Esophagus muscularis mucosa (tissue), 3 donors: Measurements from ENCODE around the gene PRDX6.

Source experiments
- POLR2A ChIP-seq: fragments of 450-650 bp; IDR thresholded peaks from one replicate; pipeline ENCODE4 v1.6.1; 2017; ENCODE audit warnings: antibody characterized with exemption, moderate library complexity, mild to moderate bottlenecking, low read depth
- POLR2AphosphoS5 ChIP-seq, 2 donors: sonication (generic); formaldehyde crosslinking; IDR thresholded peaks; one replicate each; pipeline ENCODE4 v1.6.1; 2017; ENCODE audit warnings: antibody characterized with exemption in 2 of 2
- TF ChIP-seq, protein P1 (sequence below), 3 experiments: fragments of 200-600 bp in 2 of 3; fragments of 450-650 bp in 1 of 3; sonication (generic) in 2 of 3; IDR thresholded peaks; one replicate each; pipeline ENCODE4 v1.5.1; 2017 to 2019; ENCODE audit warnings: antibody characterized with exemption in 3 of 3, mild to moderate bottlenecking in 2 of 3, moderate library complexity in 1 of 3

GRCh38 chr1:173475564-173476196 is 1.5 kb upstream of the PRDX6 start:
- TF ChIP-seq, protein P1, sequence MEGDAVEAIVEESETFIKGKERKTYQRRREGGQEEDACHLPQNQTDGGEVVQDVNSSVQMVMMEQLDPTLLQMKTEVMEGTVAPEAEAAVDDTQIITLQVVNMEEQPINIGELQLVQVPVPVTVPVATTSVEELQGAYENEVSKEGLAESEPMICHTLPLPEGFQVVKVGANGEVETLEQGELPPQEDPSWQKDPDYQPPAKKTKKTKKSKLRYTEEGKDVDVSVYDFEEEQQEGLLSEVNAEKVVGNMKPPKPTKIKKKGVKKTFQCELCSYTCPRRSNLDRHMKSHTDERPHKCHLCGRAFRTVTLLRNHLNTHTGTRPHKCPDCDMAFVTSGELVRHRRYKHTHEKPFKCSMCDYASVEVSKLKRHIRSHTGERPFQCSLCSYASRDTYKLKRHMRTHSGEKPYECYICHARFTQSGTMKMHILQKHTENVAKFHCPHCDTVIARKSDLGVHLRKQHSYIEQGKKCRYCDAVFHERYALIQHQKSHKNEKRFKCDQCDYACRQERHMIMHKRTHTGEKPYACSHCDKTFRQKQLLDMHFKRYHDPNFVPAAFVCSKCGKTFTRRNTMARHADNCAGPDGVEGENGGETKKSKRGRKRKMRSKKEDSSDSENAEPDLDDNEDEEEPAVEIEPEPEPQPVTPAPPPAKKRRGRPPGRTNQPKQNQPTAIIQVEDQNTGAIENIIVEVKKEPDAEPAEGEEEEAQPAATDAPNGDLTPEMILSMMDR (IDR thresholded peaks at IDR 0.05) = no peak
- TF ChIP-seq POLR2AphosphoS5 (IDR thresholded peaks at IDR 0.05) = peak; percentile 23 to 46
- no peak for TF ChIP-seq POLR2A
